GM12892 (cell line): Measurements from ENCODE around the gene NPNT.

Experiments
- DNase-seq: peaks from one replicate; pipeline ENCODE4 v3.0.0; 2011; ENCODE audit not compliant: insufficient read length
- FAIRE-seq: peaks from 2 replicates; lab custom pipeline; 2011; peaks lifted over from hg19 to GRCh38; lab: Jason Lieb, UNC
- POLR2A ChIP-seq: IDR thresholded peaks from 2 replicates; pipeline ENCODE4 v1.6.1; 2011; ENCODE audit warnings: low read depth, low read length, control low read depth
- POLR2AphosphoS5 ChIP-seq: IDR thresholded peaks from 2 replicates; pipeline ENCODE4 v1.6.1; 2011; ENCODE audit warnings: low read depth, low read length, control low read depth
- TAF1 ChIP-seq: IDR thresholded peaks from 2 replicates; pipeline ENCODE4 v1.6.1; 2011; ENCODE audit warnings: low read depth, mild to moderate bottlenecking, control low read depth, low read length, borderline replicate concordance

The NPNT gene

DNA sequence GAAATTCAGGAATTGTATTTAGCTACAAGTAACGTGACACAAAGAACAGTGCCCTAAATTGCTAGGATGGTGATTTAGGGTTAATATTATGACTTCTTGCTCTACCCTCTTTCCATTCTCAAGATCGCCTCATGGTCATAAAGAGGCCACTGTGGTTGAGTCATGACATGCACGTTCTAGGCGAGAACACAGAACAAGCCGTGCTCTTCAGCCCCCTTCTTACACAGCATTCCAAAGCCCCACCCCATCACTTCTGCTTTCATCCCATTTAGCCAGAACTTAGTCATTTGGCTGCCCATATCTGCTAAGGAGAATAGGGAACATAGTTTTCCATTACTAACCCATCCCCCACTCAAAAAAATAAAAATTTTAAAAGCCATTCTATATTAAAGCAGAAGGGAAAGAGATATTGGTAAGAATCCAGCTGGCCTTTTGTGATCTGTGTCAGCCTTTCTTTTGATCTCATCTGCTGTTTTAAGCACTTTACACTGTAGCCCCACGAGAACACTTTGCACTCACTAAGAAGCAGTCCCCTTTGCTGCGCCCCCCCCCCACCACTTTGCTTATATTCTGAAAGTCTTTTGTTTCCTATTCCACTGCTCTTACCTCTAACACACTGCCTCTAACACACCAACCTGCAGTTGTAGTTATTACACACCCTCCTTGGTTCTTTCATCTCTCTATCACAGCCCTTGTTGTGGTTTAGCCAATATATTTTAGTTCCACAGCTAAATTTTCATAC lies 28.4 kb downstream of the NPNT start:
- no peak for FAIRE-seq
- TF ChIP-seq POLR2AphosphoS5 (no peak), POLR2A (no peak), TAF1 (no peak)

DNA sequence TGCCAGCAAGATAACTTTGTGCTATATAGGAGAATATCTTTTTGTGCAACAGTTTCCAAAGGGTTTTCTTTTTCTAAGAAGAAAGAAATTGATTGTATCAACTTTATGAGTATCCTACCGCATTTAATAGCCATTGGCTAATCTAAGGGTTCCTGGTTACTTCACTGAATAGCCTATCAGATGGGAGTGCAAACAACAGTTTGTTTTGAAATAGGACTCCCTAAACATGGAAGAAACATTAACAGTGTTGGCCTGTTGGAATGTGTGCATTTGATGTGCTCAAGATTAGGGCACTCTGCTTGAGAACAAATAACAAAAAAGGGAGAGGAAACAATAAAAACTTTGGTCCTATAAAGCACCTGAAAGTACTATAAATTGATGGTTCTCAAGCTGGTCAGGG lies 29.1 kb downstream of the NPNT start:
- DNase-seq (no peak), FAIRE-seq (no peak)
- TF ChIP-seq POLR2A (no peak), TAF1 (no peak), POLR2AphosphoS5 (no peak)

More for the DNA sequence above, 28.4 kb downstream of the NPNT start:
- DNase-seq, result no peak

DNA sequence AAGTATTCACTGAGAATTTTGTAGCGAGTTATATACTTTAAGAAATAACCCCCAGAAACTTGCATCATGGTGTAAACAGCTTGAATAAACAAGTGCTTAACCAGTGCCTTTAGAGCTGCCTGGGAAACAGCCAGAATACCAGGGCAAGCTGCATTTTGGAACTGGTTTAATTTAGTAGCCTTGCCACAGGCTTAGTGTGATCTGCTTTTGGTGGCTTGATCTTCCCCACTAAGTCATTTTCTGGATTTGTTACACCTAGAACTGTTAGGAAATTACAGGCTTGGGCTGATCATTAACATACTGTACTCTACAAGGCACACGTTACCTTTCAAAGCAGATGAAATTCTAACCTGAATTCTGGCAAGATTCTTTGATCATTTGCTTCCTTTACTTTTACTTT lies 35.4 kb downstream of the NPNT start:
- DNase-seq (no peak), FAIRE-seq (no peak)
- TF ChIP-seq POLR2A (no peak), POLR2AphosphoS5 (no peak), TAF1 (no peak)

DNA sequence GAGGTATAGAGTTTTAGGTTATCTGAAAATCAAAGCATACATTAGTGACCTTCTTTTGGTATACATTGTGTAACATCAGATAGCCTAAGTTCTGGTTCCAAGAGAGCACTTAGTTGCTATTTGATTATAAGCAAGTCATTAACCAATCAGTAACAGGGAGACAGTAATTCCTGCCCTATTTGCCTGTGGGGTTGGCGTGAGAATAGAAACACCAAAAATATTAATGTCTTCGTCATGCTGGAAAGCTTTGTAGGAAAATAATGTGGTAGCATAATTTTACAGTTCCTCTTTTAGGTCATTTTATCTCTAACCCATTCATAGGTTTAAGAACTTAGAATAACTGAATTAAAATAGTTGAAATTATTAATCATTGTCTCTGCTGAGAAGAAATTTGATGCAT lies 37.8 kb downstream of the NPNT start:
- TF ChIP-seq TAF1, result no peak
- TF ChIP-seq POLR2A, result no peak
- TF ChIP-seq POLR2AphosphoS5, result no peak
- peak; percentile 65 for FAIRE-seq
- no peak for DNase-seq

DNA sequence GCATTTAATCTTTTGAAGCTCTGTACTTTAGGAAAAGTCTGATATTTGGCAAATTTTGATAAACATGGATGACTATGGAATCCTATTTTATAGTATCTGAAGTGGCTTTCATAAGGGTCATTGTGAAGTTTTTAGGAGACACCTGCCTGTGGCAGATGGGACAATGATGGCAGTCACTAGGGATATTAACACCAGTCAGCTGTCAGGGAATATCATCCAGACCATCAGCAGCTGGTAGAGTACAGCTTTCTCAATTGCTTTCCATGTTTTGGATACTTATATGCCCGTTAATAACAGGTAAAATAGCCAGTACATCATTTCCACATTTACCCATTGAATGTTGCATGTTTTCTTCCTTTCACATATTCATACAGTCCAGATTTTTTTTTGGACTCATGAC lies 39.1 kb downstream of the NPNT start:
- DNase-seq (no peak), FAIRE-seq (no peak)
- TF ChIP-seq POLR2AphosphoS5 (no peak), TAF1 (no peak), POLR2A (no peak)

DNA sequence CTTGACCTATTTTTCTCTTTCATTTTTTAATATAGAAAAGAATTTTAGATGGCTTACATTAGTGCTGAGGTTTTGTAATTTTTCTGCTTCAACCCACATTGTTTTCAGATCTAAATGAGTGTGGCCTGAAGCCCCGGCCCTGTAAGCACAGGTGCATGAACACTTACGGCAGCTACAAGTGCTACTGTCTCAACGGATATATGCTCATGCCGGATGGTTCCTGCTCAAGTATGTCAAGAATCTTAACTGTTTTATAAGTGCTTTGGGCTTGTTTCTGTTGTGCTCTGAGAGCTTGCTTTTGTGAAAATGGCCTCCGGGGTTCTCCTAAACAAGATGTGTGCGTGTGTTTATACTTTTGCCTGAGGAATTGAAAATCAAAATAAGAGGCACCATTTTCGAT lies 41.6 kb downstream of the NPNT start:
- FAIRE-seq (peak; percentile 38), DNase-seq (no peak)
- no peak for TF ChIP-seq POLR2AphosphoS5
- TF ChIP-seq TAF1, result no peak
- no peak for TF ChIP-seq POLR2A

DNA sequence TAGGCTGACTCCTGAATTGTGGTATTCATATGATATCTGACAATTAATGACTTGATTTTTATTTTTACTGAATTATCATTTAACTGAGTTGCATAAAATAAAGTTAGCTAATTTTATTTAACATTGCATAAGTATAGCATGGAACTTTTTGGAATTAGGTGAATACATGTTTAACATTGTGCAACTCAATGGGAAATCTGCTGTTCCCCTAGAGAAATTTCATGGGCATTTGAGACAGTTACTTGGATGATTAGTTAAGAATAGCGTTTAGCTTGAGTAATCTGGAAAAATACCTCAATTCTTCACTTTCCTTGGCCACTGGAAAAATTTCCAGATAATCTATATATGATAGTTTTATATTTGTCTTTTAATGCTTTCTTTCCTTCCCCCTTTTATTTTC lies 42.5 kb downstream of the NPNT start:
- TF ChIP-seq POLR2AphosphoS5 (no peak), TAF1 (no peak), POLR2A (no peak)
- no peak for FAIRE-seq
- DNase-seq, result no peak

DNA sequence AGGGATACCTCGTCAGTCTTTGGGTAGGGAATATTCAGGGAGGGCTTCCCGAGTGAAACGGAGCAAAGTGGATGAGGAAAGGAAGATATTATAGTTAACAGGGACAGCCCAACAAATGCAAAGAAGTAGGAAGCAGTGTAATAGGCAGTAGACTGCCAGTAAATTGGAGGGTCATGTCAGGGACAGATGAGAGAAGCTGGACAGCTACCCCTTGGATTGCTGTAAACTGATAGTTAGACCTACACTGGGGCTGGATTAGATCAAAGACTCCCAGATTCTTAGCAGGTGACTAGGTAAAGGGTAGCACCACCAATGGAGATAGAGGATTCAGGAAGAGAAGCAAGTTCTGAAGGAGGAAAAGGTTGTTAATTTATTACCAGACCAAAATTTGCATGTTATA lies 48.0 kb downstream of the NPNT start:
- no peak for TF ChIP-seq POLR2A
- TF ChIP-seq POLR2AphosphoS5, result no peak
- TF ChIP-seq TAF1, result no peak
- no peak for FAIRE-seq
- no peak for DNase-seq

DNA sequence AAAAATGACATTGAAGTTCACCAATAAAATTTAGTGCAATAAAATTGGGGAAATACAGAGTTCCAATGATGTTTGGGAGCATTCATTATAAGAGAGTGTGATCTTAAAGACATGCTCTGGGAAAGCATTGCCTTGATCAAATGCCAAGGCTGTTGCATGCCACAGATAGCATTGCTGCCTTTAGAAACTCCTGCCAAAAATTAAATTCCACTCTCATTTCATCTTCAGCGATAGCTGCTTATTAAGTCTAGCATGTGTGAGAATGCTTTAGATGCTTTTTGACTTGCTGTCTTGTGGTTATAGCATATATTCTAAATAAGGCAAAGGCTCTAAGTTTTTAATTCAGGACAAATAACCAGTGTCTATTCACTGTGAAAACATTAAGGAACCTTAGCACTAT lies 49.3 kb downstream of the NPNT start:
- TF ChIP-seq TAF1 (no peak), POLR2AphosphoS5 (no peak), POLR2A (no peak)
- FAIRE-seq, result no peak
- no peak for DNase-seq

DNA sequence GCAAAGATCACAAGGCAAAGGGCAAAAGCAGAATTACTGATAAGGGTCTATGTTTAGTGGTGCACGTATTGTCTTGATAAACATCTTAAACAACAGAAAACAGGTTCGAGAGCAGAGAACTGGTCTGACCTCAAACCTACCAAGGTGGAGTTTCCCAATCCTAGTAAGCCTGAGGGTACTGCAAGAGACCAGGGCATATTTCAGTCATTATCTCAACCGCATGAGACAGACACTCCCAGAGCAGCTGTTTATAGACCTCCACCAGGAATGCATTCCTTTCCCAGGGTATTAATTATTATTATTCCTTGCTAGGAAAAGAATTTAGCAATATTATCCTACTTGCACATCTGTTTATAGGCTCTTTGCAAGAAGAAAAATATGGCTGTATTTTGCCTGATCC lies 51.5 kb downstream of the NPNT start:
- FAIRE-seq (no peak), DNase-seq (no peak)
- no peak for TF ChIP-seq POLR2A
- TF ChIP-seq TAF1, result no peak
- TF ChIP-seq POLR2AphosphoS5, result no peak

DNA sequence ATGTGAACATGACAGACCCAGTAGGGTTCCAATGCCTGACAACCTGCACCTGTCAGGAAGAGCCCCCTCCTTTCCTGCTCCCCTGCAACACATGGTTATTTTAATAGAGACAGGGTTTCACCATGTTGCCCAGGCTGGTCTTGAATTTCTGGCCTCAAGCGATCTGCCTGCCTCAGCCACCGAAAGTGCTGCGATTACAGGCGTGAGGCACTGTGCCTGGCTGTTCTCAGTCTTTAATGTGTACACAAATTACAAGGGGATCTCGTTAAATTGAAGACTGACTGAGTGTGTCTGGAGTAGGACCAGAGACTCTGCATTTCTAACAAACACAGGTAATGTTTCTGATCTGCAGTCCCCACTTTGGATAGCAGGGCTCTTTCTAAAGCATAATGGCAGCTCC lies 55.4 kb downstream of the NPNT start:
- FAIRE-seq (no peak), DNase-seq (no peak)
- no peak for TF ChIP-seq POLR2AphosphoS5
- no peak for TF ChIP-seq TAF1
- no peak for TF ChIP-seq POLR2A

DNA sequence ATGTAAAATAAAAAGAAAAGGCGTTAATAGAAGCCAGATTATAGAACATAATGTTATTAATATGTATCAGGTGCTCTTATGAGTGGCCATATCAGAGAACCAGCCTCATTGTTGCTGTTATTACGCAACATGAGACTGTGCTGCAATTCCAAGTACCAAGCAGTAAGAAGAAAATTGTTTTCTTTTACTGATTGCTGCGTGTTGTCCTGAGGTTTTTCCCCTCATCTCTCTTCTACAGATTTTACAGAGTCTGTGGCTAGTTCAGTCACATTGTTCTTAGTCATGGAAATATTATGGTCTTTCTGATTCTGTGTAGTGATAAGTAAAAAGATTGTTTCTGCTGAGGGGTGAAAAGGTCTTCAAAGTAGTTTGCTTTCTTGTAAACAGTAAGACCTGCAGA lies 55.9 kb downstream of the NPNT start:
- DNase-seq (no peak), FAIRE-seq (no peak)
- TF ChIP-seq POLR2AphosphoS5 (no peak), TAF1 (no peak), POLR2A (no peak)

DNA sequence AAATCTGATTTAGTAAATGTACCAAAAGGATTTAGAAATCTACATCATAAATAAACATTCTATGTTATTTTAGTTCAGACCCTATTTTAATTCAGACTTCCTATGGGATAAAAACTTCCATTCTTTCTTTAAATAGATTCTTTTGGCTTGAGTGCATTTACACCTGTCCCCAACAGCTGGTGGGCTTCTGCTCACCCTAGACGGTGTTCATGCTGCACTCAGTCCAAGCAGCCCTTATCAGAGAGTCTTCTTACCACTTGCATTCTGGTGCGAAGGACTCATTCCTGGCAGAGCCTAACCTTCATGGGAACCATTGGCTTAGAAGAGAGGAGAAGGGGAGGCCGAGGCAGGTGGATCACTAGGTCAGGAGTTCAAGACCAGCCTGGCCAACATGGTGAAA lies 57.3 kb downstream of the NPNT start:
- TF ChIP-seq POLR2AphosphoS5 (no peak), POLR2A (no peak), TAF1 (no peak)
- no peak for FAIRE-seq
- DNase-seq, result no peak
